ENCODE data around the gene MUC12. TPM values are rescaled to one million over a fixed set of nuclear protein-coding genes. Genes with fewer than 3 reads are reported as not detected.

MUC12 gene
- total RNA-seq, 4 donors from 2014 or later: 1.1 to 2.5 TPM; not detected in 2

GRCh38 chr7:101018271-101019167 is 49.2 kb downstream of the MUC12 start:
- TF ChIP-seq POLR2AphosphoS5 (IDR thresholded peaks at IDR 0.05) (no peak), EP300 (IDR thresholded peaks at IDR 0.05) (no peak), CTCF (IDR thresholded peaks at IDR 0.05) (no peak), POLR2A (IDR thresholded peaks at IDR 0.05; ENCODE audit: low read depth) (no peak)
- peaks cover 0 to 23% (median 0%) of the 10 kb centered on the region in 4 donors for H3K27me3 ChIP-seq
- H3K4me1 ChIP-seq: peaks cover 5 to 15% (median 13%) of the 10 kb centered on the region in 4 donors
- H3K36me3 ChIP-seq: no peaks in the 10 kb centered on the region
- H3K9me3 ChIP-seq: no peaks in the 10 kb centered on the region
- intact Hi-C loops (cut with DNase I): no loop called here
- 73% methylated on average over 12 of the region's 14 CpGs for WGBS
- no peak overlapping the region for H3K27ac ChIP-seq (replicated peaks in 1 of 4)
- no peak overlapping the region for H3K4me3 ChIP-seq
- DNase-seq (ENCODE audit: extremely low spot score): no peak

GRCh38 chr7:101020444-101020843 is 51.1 kb downstream of the MUC12 start:
- no peak for DNase-seq (ENCODE audit: extremely low spot score)
- Histone ChIP-seq H3K4me1 (peaks cover 5 to 15% (median 13%) of the 10 kb centered on the region in 4 donors), H3K27me3 (peaks cover 0 to 19% (median 0%) of the 10 kb centered on the region in 4 donors), H3K4me3 (no peak overlapping the region), H3K27ac (replicated peaks in 1 of 4) (no peak overlapping the region), H3K9me3 (no peaks in the 10 kb centered on the region), H3K36me3 (no peaks in the 10 kb centered on the region)
- no peak for TF ChIP-seq POLR2A (IDR thresholded peaks at IDR 0.05; ENCODE audit: low read depth)
- no peak for TF ChIP-seq CTCF (IDR thresholded peaks at IDR 0.05)
- TF ChIP-seq POLR2AphosphoS5 (IDR thresholded peaks at IDR 0.05): no peak
- TF ChIP-seq EP300 (IDR thresholded peaks at IDR 0.05): no peak
- intact Hi-C loops (cut with DNase I): no loop called here
- WGBS: 89% methylated on average over 8 of the region's 8 CpGs

- no peak overlapping the region for H3K27ac ChIP-seq (replicated peaks in 1 of 4)
- no peak overlapping the region for H3K4me3 ChIP-seq
- H3K9me3 ChIP-seq: no peaks in the 10 kb centered on the region
- intact Hi-C loops (cut with DNase I): no loop called here
- TF ChIP-seq POLR2A (IDR thresholded peaks at IDR 0.05; ENCODE audit: low read depth) (no peak), EP300 (IDR thresholded peaks at IDR 0.05) (no peak), CTCF (IDR thresholded peaks at IDR 0.05) (no peak), POLR2AphosphoS5 (IDR thresholded peaks at IDR 0.05) (no peak)
- 83% methylated on average over 3 of the region's 3 CpGs for WGBS
- H3K36me3 ChIP-seq: no peaks in the 10 kb centered on the region
- H3K4me1 ChIP-seq: peaks cover 5 to 10% (median 10%) of the 10 kb centered on the region in 4 donors
- DNase-seq (ENCODE audit: extremely low spot score): no peak
- peaks cover 0 to 11% (median 0%) of the 10 kb centered on the region in 4 donors for H3K27me3 ChIP-seq
Measured at GRCh38 chr7:101021703-101022102, 52.3 kb downstream of the MUC12 start.

GRCh38 chr7:101023839-101024238 is 54.5 kb downstream of the MUC12 start:
- Histone ChIP-seq H3K9me3 (no peaks in the 10 kb centered on the region), H3K4me1 (no peaks in the 10 kb centered on the region), H3K36me3 (no peaks in the 10 kb centered on the region), H3K27ac (replicated peaks in 1 of 4) (no peak overlapping the region), H3K27me3 (peaks cover 0 to 11% (median 0%) of the 10 kb centered on the region in 4 donors), H3K4me3 (no peak overlapping the region)
- 86% methylated on average over 2 of the region's 2 CpGs for WGBS
- intact Hi-C loops (cut with DNase I): no loop called here
- DNase-seq (ENCODE audit: extremely low spot score): no peak
- no peak for TF ChIP-seq EP300 (IDR thresholded peaks at IDR 0.05)
- TF ChIP-seq POLR2A (IDR thresholded peaks at IDR 0.05; ENCODE audit: low read depth): no peak
- no peak for TF ChIP-seq CTCF (IDR thresholded peaks at IDR 0.05)
- no peak for TF ChIP-seq POLR2AphosphoS5 (IDR thresholded peaks at IDR 0.05)

Measured in esophagus muscularis mucosa (tissue), 4 donors.